ENCODE measurements around the gene SPAM1.

Gene SPAM1

GRCh38 chr7:123929107-123929506 lies 4.1 kb downstream of the SPAM1 start:
- H3K36me3 ChIP-seq, result no peaks in the 10 kb centered on the region
- no peak overlapping the region for H3K4me3 ChIP-seq (ENCODE audit: low read depth, low read length)
- H3K27me3 ChIP-seq, result no peaks in the 10 kb centered on the region
- no peaks in the 10 kb centered on the region for H3K4me1 ChIP-seq
- TF ChIP-seq CTCF (IDR thresholded peaks at IDR 0.05; ENCODE audit: low read depth, low read length), result no peak
- DNase-seq, result no peak
- H3K9me3 ChIP-seq, result no peaks in the 10 kb centered on the region

GRCh38 chr7:123929655-123930054 lies 4.6 kb downstream of the SPAM1 start:
- no peak for DNase-seq

DNA sequence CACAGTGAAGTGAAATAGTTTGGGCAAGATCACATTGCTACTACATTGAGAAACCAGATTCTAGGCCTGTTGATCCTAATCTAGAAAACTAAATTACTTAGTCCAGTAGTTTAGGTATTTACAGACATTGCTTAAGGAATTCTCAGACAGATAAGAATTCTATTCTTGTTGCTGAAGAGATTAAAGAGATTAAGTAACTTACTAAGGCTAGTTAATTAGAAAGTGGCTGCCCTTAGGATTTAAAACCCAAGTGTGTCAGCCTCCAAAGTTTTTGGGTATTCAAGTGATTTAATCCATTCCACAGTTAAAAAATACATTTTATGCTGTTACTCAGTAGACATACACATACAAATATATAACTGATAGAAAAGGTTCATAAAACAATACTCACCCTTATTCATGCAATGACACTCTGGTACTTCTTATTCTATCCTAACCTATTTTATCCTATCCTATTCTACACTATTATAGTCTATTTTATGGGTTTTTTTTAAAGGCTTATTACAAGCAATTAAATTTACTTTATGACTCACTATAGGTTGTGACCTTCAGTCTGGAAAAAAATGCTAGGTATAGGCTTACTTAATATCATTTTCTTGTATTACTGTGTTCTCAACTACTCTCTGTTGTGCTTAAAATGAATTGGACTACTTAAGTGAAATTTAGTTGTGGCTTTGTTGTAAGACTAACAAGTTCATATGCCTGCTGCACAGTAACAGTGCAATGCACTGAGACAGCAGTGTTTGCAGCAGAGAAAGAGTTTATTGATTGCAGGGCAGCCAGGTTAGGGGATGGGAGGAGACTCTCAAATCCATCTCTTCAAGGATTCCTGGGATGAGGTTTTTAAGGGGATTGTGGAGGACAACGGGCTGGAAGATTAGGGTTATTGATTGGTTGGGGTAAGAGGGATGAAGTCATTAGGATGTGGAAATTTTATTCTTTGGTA lies 10.7 kb downstream of the SPAM1 start:
- Histone ChIP-seq H3K4me3 (ENCODE audit: low read depth, low read length) (no peak overlapping the region), H3K27me3 (no peaks in the 10 kb centered on the region), H3K4me1 (no peaks in the 10 kb centered on the region), H3K9me3 (no peaks in the 10 kb centered on the region; the same call in 1 of the 2 replicates), H3K36me3 (no peaks in the 10 kb centered on the region)
- DNase-seq, result no peak
- no peak for TF ChIP-seq CTCF (IDR thresholded peaks at IDR 0.05; ENCODE audit: low read depth, low read length)

More at GRCh38 chr7:123929655-123930054, 4.6 kb downstream of the SPAM1 start:
- TF ChIP-seq CTCF (IDR thresholded peaks at IDR 0.05; ENCODE audit: low read depth, low read length), result no peak
- no peaks in the 10 kb centered on the region for H3K27me3 ChIP-seq
- no peaks in the 10 kb centered on the region for H3K4me1 ChIP-seq
- no peaks in the 10 kb centered on the region for H3K36me3 ChIP-seq
- no peaks in the 10 kb centered on the region for H3K9me3 ChIP-seq
- no peak overlapping the region for H3K4me3 ChIP-seq (ENCODE audit: low read depth, low read length)

- H3K9me3 ChIP-seq, result no peaks in the 10 kb centered on the region; the same call in 1 of the 2 replicates
- no peaks in the 10 kb centered on the region for H3K36me3 ChIP-seq
- H3K4me3 ChIP-seq (ENCODE audit: low read depth, low read length), result no peak overlapping the region
- H3K4me1 ChIP-seq, result no peaks in the 10 kb centered on the region
- no peak for DNase-seq
- H3K27me3 ChIP-seq, result no peaks in the 10 kb centered on the region; the same call in 1 of the 2 replicates
- TF ChIP-seq CTCF (IDR thresholded peaks at IDR 0.05; ENCODE audit: low read depth, low read length), result no peak
Measured at GRCh38 chr7:123936388-123936787, 11.3 kb downstream of the SPAM1 start.

- Histone ChIP-seq H3K4me3 (ENCODE audit: low read depth, low read length) (no peak overlapping the region), H3K4me1 (no peaks in the 10 kb centered on the region), H3K36me3 (no peaks in the 10 kb centered on the region), H3K27me3 (peaks cover 6% of the 10 kb centered on the region), H3K9me3 (no peaks in the 10 kb centered on the region; the same call in 1 of the 2 replicates)
- TF ChIP-seq CTCF (IDR thresholded peaks at IDR 0.05; ENCODE audit: low read depth, low read length), result no peak
- no peak for DNase-seq
Measured at GRCh38 chr7:123939784-123940183, 14.7 kb downstream of the SPAM1 start.

Measured in BE2C (cell line).